Measurements from ENCODE around the gene CENPS.
"Not testable (repeated sequence)": the region's sequence is repeated elsewhere in the genome, so short reads cannot be mapped to it uniquely, and the experiment has no call there.

Gene CENPS

DNA sequence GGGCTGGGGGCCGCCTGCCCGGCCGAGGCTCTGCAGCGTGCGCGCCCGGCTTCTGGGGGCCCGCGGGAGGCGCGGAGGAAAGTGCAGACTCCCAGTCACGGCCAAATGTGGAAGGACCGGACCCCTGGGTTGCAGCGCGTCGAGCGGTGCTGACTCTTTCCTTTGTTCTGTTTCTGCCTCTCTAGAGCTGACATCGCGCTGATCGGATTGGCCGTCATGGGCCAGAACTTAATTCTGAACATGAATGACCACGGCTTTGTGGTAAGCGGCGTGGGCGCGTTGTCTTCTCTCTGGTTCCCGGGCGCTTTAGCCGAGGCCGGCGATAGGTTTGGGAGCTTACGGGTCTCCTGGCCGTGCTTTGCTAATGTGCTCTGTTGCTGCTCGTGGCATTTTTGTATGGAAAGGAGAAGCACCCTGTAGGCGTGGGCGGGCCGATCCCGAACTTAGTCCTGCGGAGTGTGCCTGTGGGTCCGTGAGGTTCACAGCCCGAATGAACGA lies 30.7 kb upstream of the CENPS start:
- CTCF ChIA-PET: interaction anchor here (0.6 kb wide), 1 partner anchor 25 kb away, joined by 3 read pairs; no protein-coding TSS in a partner anchor
- peak; percentile 18 for DNase-seq (ENCODE audit: extremely low spot score)
- POLR2A ChIA-PET: interaction anchor here (0.9 to 1.8 kb wide), 3 partner anchors 11 to 31 kb away, joined by 3 to 10 read pairs (median 7); partner anchors contain the start of gene CENPS
- TF ChIP-seq TARDBP (IDR thresholded peaks at IDR 0.05): no peak
- TF ChIP-seq CTBP1 (IDR thresholded peaks at IDR 0.05; ENCODE audit: borderline replicate concordance): no peak
- no peak for TF ChIP-seq ZNF384 (IDR thresholded peaks at IDR 0.05)
- no peak for TF ChIP-seq FOXK2 (IDR thresholded peaks at IDR 0.05)
- TF ChIP-seq SP1 (IDR thresholded peaks at IDR 0.05): no peak
- TF ChIP-seq SUZ12 (IDR thresholded peaks at IDR 0.05): no peak
- no peak; the same call in 1 of the 2 replicates for TF ChIP-seq L3MBTL2 (conservative IDR thresholded peaks at IDR 0.05)
- no peak for TF ChIP-seq BHLHE40 (IDR thresholded peaks at IDR 0.05; ENCODE audit: borderline replicate concordance)
- no peak for TF ChIP-seq HDGF (IDR thresholded peaks at IDR 0.05; ENCODE audit: borderline replicate concordance)
- TF ChIP-seq FOXM1 (IDR thresholded peaks at IDR 0.05; ENCODE audit: borderline replicate concordance): no peak
- no peak for TF ChIP-seq FOXA1 (IDR thresholded peaks at IDR 0.05)
- TF ChIP-seq, protein P1, sequence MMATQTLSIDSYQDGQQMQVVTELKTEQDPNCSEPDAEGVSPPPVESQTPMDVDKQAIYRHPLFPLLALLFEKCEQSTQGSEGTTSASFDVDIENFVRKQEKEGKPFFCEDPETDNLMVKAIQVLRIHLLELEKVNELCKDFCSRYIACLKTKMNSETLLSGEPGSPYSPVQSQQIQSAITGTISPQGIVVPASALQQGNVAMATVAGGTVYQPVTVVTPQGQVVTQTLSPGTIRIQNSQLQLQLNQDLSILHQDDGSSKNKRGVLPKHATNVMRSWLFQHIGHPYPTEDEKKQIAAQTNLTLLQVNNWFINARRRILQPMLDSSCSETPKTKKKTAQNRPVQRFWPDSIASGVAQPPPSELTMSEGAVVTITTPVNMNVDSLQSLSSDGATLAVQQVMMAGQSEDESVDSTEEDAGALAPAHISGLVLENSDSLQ (IDR thresholded peaks at IDR 0.05): no peak
- TF ChIP-seq ELF4 (IDR thresholded peaks at IDR 0.05): no peak
- no peak for TF ChIP-seq ARNT (IDR thresholded peaks at IDR 0.05)
- no peak for TF ChIP-seq NFRKB (IDR thresholded peaks at IDR 0.05)

DNA sequence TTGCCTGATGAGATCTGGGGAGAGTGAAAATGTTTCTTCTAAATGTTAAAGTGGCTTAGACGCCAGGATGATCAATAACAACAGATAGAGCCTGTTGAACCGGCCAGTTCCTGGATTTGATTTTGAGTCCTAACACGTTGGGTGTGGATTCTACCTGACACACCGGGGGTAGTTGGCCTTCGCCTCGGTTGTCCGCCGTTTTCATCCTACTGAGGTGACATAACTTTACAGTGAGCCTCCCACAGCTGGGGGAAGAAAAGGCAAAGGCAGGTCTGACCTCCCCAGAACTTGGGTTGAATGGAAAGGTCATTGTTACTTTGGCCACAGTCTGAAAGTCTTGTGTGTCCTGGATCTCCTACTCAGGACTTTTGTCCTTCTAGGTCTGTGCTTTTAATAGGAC lies 30.2 kb upstream of the CENPS start:
- ChIA-PET POLR2A (interaction anchor here (0.9 to 1.8 kb wide), 3 partner anchors 10 to 30 kb away, joined by 3 to 10 read pairs (median 7); partner anchors contain the start of gene CENPS), CTCF (no interaction called here)
- TF ChIP-seq ZNF384 (IDR thresholded peaks at IDR 0.05) (no peak), L3MBTL2 (conservative IDR thresholded peaks at IDR 0.05) (no peak), TARDBP (IDR thresholded peaks at IDR 0.05) (no peak), FOXK2 (IDR thresholded peaks at IDR 0.05) (no peak), NFRKB (IDR thresholded peaks at IDR 0.05) (no peak), ELF4 (IDR thresholded peaks at IDR 0.05) (no peak)
- no peak for DNase-seq (ENCODE audit: extremely low spot score)

- CTCF ChIA-PET: no interaction called here
- POLR2A ChIA-PET: no interaction called here
- TF ChIP-seq ZNF384 (IDR thresholded peaks at IDR 0.05) (no peak), CTBP1 (IDR thresholded peaks at IDR 0.05; ENCODE audit: borderline replicate concordance) (no peak), L3MBTL2 (conservative IDR thresholded peaks at IDR 0.05) (no peak), ARNT (IDR thresholded peaks at IDR 0.05) (no peak)
- no peak for DNase-seq (ENCODE audit: extremely low spot score)
Measured at GRCh38 chr1:10401281-10401680, 29.0 kb upstream of the CENPS start.

DNA sequence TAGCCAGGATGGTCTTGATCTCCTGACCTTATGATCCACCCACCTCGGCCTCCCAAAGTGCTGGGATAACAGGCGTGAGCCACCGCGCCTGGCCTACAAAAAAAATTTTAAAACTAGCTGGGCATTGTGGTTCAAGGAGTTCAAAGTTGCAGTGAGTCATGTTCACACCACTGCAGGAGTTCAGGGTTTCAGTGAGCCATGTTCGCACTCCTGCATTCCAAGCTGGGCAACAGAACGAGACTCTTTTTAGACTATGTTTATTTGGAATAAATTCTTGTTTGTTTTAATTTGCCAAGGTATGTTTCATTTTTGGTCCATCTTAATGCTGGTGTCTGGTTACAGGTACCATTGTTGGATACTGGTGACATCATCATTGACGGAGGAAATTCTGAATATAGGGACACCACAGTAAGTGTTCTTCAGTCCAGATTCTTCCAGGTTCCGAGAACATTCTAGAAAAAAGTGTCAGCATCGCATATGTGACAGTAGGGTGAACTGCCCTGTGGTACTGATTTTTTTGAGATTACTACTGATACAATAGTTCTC lies 27.4 kb upstream of the CENPS start:
- ChIA-PET CTCF (no interaction called here), POLR2A (no interaction called here)
- DNase-seq (ENCODE audit: extremely low spot score): no peak
- TF ChIP-seq ELF4 (IDR thresholded peaks at IDR 0.05) (no peak), FOXK2 (IDR thresholded peaks at IDR 0.05) (no peak)

DNA sequence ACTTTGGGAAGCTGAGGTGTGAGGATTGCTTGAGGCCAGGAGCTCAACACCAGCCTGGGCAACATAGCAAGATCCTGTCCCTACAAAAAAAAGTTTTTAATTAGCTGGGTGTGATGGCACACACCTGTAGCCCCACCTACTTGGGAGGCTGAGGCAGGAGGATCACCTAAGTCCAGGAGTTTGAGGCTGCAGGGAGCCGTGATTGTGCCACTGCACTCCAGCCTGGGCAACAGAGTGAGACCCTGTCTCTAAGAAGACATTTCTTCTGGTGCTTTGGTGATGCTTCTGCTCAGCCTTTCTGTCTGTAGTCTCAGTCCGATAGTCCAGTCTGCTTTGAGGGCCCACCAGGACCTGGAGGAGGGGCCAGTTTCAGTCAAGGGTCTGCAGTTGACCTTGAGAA lies 23.0 kb upstream of the CENPS start:
- POLR2A ChIA-PET: no interaction called here
- CTCF ChIA-PET: interaction anchor here (0.6 kb wide), 1 partner anchor 623 kb away, joined by 8 read pairs; no protein-coding TSS in a partner anchor

DNA sequence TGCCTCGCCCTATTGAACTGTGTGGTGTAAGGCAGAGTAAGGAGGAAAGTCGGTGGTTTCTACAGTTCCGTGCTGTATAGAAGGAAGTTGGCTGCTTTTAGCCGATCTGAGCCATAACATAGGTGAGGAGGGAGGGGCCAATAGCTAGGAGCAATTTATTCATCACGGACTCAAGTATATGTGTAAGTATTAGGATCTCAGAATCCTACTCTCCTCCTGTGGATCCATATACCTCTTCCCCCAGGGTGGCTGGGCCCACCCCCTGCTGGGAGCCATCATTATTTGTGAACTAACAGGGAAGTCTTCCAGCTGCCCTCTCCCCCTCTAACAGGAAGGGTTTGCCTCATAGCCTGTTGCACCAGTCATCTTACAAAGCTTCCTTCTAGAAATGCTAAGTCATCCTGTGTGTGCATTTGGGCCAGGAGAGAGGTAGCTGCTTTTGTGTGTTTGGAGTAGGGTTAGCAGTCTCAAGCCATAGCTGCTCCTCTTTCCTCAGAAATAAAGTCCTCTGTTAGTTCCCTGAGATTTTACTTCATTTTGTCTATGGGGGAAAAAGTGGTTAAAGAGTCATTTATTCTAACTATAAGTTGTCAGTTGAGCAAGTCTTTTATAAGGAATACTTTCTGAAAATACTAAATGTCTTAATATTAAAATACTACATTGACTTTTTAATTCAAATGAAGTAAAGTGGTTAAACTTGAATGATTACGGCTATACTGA lies 14.9 kb upstream of the CENPS start:
- POLR2A ChIA-PET: no interaction called here

More for the DNA sequence above, 23.0 kb upstream of the CENPS start:
- no peak for DNase-seq (ENCODE audit: extremely low spot score)
- no peak for TF ChIP-seq ARNT (IDR thresholded peaks at IDR 0.05)
- TF ChIP-seq LEF1 (IDR thresholded peaks at IDR 0.05; ENCODE audit: borderline replicate concordance): no peak
- TF ChIP-seq SUZ12 (IDR thresholded peaks at IDR 0.05): no peak
- no peak for TF ChIP-seq FOXA1 (IDR thresholded peaks at IDR 0.05)
- TF ChIP-seq CTBP1 (IDR thresholded peaks at IDR 0.05; ENCODE audit: borderline replicate concordance): no peak
- TF ChIP-seq FOXK2 (IDR thresholded peaks at IDR 0.05): no peak
- TF ChIP-seq BHLHE40 (IDR thresholded peaks at IDR 0.05; ENCODE audit: borderline replicate concordance): no peak
- TF ChIP-seq NFRKB (IDR thresholded peaks at IDR 0.05): no peak
- TF ChIP-seq SP1 (IDR thresholded peaks at IDR 0.05): no peak
- TF ChIP-seq L3MBTL2 (conservative IDR thresholded peaks at IDR 0.05): no peak

GRCh38 chr1:10415967-10416366 lies 14.3 kb upstream of the CENPS start:
- POLR2A ChIA-PET; CTCF ChIA-PET; DNase-seq (ENCODE audit: extremely low spot score): not testable (repeated sequence)

More for the DNA sequence above, 14.9 kb upstream of the CENPS start:
- CTCF ChIA-PET: interaction anchor here (0.6 kb wide), 1 partner anchor 789 kb away, joined by 3 read pairs; no protein-coding TSS in a partner anchor
- no peak for TF ChIP-seq FOXA1 (IDR thresholded peaks at IDR 0.05)
- TF ChIP-seq, protein P1 (IDR thresholded peaks at IDR 0.05): no peak
- TF ChIP-seq ZNF384 (IDR thresholded peaks at IDR 0.05): no peak
- TF ChIP-seq TARDBP (IDR thresholded peaks at IDR 0.05): no peak
- TF ChIP-seq SP1 (IDR thresholded peaks at IDR 0.05): no peak
- TF ChIP-seq ELF4 (IDR thresholded peaks at IDR 0.05): no peak
- DNase-seq (ENCODE audit: extremely low spot score): no peak

DNA sequence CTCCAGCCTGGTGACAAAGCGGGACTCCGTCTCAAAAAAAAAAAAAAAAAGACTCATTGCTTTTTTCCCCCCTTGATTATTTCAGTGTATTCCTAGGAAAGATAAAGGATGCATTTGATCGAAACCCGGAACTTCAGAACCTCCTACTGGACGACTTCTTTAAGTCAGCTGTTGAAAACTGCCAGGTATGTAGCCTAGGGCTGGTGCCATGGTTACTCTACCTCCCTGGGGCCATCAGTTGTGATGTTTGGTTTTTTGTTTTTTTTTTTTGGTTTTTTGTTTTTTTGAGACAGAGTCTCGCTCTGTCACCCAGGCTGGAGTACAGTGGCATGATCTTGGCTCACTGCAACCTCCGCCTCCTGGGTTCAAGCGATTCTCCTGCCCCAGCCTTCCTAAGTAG lies 11.5 kb upstream of the CENPS start:
- not testable (repeated sequence) for DNase-seq (ENCODE audit: extremely low spot score)
- ChIA-PET POLR2A (interaction anchor here (0.6 kb wide), 1 partner anchor 710 kb away, joined by 3 read pairs; no protein-coding TSS in a partner anchor), CTCF (interaction anchor here (0.7 to 1.2 kb wide), 2 partner anchors 9 to 25 kb away, joined by 3 to 5 read pairs; no protein-coding TSS in a partner anchor)
